GM18519 (cell line): Measurements from ENCODE around the gene PRG3.
"Not testable (repeated sequence)": the region's sequence is repeated elsewhere in the genome, so short reads cannot be mapped to it uniquely, and the experiment has no call there.

Source experiments
- ATAC-seq: cut with Tn5 transposase; IDR thresholded peaks from one replicate; pipeline ENCODE4 v1.9.1; 2021; ENCODE audit warnings: mild to moderate bottlenecking, moderate library complexity; ENCODE audit not compliant: unreplicated experiment, low FRiP score

PRG3 gene

DNA sequence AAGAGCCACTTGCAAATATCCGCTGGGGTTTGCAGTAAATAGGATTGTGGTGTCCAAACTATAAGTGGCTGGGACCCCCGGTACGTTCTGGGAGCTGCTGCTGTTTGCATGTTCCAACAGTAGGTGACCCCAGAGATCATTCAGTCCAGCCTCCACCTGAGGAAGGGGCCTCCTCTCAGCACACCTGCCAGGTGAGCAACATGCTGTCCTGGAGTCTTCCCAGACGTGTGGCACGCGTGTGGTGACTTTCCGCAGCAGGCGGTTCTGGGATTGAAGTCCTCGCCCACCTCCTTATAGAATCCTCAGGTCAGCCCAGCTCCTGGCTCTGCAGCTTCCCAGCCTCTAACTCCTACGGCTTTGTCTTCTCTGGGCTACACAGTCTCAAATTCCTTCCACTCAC, 36.1 kb downstream of the PRG3 start:
- ATAC-seq: no peak

DNA sequence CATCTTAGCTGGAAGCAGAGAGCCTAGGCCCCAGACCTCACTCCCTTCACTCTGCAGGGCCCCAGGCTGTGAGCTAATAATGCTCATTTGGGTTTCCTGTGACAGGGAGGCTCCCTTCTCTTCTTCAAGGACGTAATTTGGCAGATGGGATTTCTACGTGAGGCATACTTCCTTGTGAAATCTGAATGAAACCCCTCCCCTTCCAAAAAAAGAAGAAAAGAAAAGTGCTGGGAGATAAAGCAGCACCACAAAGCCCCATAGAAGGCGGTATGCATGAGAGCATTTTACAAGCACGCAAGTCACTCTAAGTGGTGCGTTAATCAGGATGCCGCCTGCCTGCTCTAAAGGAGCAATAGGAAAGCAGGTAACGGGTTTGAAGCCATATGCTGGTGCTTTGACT, 37.1 kb downstream of the PRG3 start:
- no peak for ATAC-seq

DNA sequence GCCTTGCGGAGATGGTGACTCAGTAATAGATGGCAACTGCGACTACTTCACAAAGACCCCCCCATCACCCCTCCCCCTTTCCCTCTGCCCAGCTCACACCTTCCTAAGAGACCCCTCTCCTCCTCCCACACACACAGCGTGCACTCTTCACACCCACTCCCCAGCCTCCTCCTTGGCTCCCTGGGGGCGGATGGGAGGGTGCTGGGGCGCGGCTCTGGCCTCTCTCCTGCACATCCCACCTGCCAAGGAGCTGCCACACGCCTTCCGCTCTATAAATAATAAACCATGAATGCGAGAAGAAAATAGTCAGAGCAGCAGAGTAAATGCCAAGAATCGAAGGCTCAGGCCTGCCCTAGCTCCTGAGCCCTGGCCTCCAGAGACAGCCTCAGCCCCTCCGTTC, 38.2 kb downstream of the PRG3 start:
- ATAC-seq: no peak

DNA sequence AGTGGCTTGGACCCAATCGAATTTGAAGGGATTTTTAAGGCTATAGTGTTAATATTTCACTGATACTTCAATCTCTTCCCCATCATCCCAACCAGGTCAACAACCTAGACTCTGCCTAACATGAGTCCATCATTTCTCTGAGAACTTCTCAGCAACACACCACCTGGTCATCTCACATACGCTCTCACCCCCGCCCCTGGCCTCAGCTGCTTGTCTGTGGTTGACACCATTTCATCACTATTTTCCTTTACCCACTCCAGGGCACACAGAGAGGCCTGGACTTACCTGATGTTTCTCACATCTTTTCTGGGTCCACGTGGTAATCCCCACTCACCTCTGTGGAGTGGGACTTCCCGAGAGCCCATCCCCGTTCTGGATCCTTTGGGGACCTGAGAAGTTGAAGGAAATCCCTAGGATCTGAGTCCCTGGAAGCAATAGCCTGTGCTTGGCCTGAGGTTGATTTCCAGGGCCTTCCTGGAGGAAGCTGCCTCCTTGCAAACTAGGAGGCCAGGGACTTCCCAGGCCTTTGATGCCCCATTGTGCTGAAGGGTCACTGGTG, 39.6 kb downstream of the PRG3 start:
- no peak for ATAC-seq

DNA sequence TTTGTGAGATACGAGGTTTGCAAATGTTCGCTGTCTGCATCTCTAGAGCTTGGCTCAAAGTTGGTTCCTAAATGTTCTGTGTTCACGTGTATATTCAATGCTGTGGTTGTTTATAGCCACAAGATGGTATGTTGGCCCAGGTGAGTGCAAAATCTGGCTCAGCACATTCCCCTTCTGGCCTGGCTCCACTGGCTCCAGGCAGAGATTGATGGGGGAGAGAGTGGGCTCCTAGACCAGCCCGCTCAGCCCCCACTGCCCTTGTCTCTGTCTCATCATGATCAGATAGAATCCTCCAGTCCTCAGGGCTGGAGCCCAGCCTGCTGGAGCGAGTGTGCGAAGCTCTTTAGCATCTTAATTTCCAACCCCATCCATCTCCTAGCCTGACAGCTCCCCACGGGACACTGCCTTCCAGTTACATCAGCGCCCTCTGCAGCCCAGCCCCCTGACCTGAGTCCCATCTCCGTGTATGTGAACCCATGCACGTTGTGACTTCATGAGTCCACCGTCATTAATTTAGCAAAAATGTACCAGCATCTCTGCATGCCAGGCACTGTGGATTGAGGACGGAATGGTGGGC, 40.8 kb downstream of the PRG3 start:
- no peak for ATAC-seq

DNA sequence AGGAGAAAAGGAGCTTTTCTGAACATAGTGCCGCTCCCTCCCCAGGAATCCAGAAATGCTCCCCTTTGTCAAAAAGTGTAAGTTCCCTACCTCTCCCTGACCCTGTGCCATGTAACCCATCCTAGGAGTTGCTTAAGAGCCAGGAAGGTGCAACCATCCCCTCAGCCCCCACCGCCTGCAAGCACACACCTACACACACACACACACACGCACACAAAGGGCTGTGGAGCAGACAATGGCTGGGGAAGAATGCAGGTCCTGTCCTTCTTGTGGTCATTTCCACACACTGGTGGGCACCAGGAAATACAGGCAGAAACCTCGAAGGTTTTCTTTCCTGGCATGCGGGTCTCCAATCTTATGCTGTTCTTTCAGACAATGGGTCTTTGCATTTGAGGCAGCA, 41.6 kb downstream of the PRG3 start:
- no peak for ATAC-seq

DNA sequence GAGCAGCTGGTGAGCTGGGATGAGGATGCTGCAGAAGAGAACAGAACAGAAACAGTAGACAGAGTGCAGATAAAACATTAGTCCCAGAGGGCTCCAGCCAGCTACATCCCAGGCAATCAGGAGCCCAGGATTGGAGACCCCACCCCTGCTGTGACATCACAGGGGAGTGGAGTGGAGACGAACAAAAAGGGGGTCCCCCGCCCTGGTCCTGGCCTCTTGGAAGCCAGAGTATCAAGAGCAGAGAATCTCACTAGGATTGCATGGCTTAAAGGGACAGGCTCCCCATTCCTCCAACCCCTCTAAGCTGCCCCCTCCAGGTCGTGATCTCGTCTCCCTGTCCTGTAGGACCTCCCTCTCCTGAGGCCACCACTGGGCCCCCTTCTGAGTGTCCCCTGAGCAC, 42.8 kb downstream of the PRG3 start, which contains the start of gene P2RX3:
P2RX3 (plus strand) TSS at position 211 of the 400 bp plus-strand sequence. CDS start 199 bp downstream, outside the sequence.
- no peak for ATAC-seq

DNA sequence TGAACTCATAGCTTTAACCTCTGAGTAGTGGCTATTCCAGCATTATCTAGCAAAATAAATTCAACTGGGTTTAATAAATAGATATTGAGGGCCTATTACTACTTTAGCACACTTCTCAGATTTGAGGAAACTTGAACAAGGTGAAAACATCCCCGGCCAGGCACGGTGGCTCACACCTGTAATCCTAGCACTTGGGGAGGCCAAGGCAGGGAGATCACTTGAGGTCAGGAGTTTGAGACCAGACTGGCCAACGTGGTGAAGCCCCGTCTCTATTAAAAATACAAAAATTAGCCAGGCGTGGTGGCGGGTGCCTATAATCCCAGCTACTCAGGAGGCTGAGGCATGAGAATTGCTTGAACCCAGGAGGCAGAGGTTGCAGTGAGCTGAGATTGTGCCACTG, 44.1 kb downstream of the PRG3 start:
- not testable (repeated sequence) for ATAC-seq

DNA sequence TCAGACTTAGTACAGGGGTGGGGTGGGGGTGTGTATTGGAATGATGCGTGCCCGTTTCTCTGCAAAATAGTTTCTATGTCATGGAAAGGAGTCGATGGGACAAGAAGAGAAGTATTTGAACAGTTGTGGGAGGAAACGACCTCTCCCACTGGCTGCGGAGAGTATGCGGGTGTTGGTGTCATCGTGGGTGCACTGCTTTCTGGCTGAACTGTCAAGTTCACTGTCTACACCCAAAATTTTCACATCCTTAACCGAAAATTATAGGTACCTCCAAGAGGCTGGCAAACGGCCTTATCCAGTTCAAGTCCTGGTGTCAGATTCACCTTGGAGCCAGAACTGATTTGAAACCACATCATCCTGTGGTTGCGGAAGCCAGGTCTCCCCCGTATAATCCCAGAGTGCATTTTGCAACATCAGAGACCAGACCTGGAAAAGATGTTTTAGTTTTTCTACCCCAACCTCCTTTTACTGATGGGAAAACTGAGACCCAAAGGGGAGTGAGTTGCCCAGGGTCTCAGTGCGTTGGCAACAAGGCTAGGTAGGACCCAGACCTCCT, 44.8 kb downstream of the PRG3 start:
- ATAC-seq: no peak

DNA sequence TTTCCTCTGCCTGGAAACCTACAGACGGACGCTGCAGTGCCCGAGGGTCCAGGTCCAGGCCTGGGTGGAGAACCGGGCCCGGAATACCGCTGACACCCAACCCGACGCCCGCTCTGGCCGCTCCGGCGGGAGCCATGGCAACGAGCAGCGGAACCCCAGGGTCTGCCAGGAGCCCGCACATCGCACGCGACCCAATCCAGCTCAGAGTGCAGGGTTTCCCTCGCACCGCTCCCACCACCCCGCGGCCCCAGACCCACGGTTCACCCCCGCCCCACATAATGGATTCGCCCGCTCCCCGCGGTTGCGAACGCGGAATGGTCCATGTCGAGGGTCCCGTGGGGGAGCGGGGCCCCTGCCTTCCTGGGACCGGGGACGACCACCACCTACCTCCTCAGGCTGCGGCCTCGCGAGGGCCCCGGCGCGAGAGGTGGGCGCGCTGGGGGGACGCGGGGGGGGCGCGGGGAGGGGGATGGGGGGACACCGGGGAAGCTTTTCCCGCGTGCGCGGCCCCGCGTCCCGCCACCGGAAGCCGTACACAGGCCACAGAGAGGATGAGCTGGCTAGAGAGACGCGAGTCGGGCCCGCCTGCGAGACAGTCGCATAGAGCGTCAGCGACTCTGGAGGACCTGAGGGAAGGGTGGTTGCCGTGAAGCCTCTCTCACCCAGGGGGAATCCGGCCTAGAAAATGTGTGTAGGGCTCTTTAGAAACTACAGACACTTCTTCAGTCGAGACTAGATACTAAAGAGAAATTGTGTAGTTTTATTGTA, 45.4 kb downstream of the PRG3 start, which contains the start of gene SSRP1:
SSRP1 (minus strand) TSS at position 550 of the 768 bp plus-strand sequence. CDS start 771 bp downstream, outside the sequence.
- peak; percentile 98 for ATAC-seq

DNA sequence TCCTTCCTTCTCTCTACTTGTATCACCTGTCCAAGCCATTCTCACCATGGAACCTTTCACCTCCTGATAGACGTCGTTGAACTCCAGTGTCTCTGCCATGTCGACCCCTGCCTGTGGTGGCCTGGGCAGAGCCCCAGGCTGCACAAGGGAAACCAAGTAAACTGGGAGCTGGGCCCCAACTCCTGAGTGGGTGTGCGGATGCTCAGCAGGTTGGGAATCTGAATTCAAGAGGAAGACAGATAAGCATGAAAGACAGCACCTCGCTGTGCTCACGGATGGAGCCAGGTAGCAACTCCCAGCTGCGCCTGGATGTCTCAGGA, 46.0 kb downstream of the PRG3 start:
- ATAC-seq: peak; percentile 5

DNA sequence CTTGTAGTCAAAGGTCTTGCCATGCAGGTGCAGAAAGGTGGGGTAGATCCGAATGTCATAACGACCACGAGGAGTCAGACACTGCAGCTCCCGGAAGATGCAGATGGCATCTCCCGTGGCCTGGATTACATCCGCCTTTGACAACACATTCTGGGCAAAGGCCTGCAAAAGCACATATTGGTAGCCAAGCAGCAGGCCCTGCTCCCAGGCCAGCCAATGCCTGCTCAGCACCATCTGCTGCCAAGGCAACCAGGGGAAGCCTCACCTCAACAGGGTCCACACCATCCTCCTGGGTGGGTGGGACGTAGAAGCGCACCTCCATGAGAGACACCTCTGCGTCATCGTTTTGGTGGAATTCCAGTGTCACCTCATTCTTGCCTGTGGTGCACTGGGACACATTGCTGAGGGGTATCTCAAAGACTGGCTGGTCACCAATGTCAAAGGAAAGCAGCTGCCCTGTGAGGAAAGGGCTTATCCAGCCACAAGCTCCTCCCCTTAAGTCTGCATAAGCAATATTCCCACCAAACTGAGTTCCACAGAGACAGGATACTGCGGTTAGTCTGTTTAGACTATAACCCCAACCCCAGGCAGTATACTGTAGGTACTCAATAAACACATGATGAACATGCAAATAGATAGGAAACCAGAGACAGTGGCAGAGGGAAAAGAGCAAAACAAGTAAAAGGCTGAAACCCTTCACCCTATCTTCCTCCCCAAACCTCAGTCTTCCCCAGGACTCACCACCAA, 48.1 kb downstream of the PRG3 start:
- no peak for ATAC-seq

DNA sequence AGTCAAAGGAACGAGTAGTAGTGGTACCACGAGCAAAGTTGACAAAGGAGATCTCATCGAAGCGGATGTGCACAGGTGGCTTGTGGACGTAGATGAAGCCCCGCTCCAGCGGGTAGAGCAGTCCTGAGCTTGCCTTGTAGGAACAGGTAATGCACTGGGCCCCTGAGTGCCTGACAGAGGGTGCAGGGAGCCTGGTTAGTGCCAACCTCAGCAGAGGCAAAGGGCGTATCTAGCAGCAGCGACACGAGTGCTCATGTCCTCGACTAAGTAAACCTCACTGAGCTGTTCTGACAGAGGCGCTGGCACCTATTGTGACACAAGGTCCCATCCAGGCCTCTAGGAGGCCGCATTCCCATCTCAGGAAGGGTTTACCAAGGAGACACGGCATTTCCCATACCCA, 49.2 kb downstream of the PRG3 start:
- no peak for ATAC-seq

DNA sequence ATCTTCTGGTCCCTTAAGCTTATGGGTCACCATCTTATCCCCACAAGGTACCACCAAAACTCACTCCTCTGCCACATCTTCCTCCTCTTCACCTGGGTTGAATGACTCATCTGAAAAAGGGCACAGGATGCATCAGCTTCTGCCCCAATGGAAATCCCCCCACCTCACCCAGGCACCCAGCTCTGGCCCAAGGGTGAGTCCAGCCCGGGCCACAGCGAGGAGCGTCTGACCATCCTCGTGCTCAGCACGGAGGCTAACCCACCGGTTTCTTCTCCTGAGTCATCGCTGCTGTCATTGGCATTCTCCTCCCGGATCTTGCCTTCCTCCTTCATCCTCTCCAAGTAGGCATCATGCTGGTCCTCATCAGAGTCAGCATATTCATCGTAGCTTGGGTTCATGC, 50.9 kb downstream of the PRG3 start:
- ATAC-seq: no peak

DNA sequence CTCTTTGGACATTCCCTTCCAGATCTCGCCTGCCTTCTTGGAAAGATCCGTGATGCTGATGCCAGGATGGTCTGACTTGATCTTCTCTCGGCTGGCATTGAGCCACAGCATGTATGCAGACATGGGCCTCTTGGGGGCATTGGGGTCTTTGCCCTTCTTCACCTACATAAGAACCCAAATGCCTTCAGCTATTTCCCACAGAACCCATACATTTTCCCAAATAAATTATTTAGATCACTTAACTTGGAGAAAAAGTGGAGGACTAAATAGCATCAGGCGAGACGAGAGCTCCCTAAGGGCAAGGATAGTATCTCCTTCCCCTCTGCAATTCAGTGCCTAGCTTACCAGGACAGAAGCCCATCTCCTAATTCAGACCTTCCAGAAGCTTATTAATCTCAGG, 53.2 kb downstream of the PRG3 start:
- ATAC-seq: no peak
